Fibroblast of skin of back (primary cell): Measurements from ENCODE around the gene EIF3F.

ENCODE experiments used
- DNase-seq: peaks from one replicate; pipeline ENCODE4 v3.0.0-alpha.2; 2013

EIF3F gene

DNA sequence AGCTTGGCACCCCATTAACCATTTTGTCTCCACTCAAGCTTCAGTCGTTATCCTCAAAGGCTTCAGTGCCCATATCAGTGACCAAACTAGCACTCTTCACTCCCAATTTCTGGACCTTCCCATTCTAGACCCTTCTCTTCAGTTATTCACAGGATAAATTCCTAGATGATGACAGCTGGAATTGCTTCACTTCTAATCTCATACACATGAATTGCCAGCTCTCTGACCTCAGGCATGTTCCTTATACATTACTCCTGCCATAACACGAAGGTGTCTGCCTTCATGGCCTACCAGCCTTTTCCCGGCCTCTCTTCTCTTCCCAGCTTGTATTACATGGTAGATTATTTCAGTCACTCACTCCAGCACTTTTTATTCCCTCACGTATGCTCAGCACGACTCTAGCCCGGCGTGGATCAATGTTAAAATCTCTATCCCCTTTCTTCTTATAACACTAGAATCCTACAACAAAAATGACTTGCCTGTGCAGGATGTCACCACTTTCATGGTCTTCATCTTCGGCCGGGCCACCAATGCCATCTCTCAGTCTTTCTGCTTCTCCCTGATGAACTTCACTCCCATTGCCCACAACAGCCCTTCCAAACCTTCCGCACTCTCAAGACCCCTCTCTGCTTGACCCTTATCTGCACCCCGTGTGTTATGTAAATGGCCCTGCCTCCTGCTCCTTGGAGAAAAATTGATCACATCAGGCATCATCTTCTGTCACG lies 36.9 kb downstream of the EIF3F start:
- DNase-seq, result peak; percentile 56

GRCh38 chr11:8025123-8025522 lies 38.0 kb downstream of the EIF3F start:
- peak; percentile 74 for DNase-seq

GRCh38 chr11:8025816-8026215 lies 38.7 kb downstream of the EIF3F start:
- DNase-seq, result peak; percentile 92

- DNase-seq, result no peak
Measured at GRCh38 chr11:8026982-8027381, 39.8 kb downstream of the EIF3F start.

DNA sequence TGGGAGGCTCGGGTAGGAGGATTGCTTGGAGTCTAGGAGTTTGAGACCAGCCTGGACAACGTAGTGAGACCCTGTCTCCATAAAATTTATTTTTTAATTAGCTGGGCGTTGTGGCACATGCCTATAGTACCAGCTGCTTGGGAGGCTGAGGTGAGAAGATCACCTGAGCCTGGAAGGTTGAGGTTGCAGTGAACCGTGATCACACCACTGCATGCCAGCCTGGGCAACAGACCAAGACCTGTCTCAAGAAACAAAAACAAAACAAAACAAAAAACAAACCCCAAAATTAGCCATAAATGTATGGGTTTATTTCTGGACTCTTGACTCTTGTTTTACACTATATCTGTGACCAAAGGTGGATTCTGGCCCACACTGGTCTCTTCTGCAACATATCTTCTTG lies 41.6 kb downstream of the EIF3F start:
- DNase-seq, result no peak

DNA sequence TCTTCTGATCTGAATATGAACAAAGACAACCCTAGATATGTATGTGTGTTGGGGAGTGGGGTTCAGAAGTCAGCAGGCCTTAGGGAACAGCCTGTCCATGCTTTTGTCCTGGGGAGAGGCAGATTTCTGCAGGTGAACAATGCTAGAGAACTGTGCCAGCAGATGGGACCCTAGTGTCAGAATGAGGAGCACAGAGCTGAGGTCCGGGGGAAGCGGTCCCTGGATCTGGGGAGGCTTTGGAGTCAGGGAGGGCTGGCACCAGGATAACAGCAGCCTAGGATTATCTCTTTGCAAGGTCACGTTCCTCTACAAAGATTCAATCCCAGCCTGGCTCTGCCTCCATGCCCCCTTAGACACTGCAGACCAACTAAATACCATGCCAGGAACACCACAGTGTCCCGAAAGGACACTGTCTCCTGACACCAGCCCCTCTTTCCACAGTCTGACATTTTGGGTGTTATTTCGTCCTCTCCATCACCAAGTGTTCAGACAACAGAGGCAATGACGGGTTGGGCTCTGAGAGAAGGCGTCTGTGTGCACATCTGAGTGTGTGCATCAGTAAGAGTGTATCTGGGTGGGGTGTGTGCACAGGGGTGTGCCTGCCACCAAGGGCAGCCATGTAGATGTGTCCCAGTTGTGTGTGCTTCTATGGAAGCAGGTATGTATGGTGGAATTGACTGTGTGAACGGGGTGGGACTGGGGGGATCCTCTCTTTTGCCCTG lies 43.5 kb downstream of the EIF3F start:
- DNase-seq, result no peak

DNA sequence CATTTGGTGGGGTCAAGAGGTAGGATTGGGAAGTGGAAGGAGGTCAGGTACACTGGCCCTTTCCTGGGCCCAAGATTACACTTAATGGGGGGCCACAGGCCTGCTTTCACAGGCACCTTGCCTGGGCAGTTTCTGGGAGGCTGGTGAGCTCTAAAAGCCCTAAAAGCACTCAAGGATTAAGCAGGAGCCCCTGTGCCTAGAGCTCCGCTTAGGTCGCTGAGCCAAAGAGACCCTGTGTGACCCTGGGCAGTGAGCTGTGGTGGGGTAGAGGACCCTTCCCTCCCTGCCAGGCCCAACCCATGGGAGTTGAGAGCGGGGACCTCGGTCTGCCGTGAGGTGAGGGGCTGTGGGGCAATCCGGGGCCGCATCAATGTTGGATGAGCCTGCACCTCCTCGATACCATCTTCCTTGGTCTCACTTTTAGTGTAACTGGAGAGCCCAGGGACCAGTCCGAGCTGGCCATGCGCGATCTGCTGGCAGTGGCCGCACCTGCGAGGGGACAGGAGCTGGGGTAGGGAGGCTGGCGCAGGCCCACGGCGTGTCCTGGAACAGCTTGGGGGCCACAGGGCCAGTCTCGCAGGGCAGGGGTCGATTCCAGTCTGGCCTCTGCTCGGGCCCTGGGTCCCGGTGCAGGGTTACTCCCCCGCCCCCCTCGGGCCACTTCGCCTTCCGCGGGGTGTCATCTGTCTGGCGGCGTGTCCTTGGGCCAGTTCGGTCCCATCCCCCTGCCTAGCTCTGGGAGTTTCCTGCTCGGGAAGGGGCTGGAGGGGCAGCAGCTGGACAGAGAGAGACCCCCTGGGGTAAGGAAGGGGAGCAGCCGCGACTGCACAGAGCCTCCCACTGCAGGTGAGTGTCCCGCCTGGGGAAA lies 44.3 kb downstream of the EIF3F start:
- no peak for DNase-seq

- no peak for DNase-seq
Measured at GRCh38 chr11:8032122-8032521, 45.0 kb downstream of the EIF3F start.

DNA sequence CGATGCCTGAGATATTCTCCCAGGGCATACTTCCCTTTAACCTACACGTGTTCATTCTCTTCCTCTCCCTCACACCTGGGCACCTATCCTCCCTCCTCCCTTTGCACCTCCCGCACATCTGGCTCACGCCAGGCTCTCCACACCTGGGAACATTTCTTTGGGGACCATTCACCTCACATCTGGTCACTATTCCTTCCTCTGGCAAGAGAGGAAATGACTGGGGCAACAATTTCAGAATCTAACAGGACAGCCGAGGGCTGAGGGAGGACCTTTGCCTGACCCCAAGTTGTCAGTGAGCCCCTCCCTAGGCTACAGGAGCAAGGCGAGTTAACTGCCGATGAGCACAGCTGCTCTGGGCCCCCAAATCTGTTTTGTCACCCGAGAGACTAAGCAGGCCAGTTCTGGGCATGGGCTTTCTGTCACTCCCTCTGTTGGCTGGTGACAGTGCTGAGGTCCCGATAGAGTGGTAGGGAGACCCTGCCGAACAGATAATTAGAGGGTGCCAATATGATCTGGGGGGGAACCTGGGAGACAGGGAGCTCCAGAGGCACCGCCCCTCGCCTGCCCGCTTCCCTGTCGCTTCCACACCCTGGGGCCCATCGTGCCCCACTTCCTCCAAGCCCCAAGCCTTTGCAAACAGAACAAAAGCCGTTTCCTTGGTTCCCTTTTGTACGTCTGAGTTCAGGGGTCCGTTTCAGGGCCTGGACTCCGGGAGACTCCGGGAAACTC lies 45.6 kb downstream of the EIF3F start:
- DNase-seq, result no peak

- DNase-seq, result peak; percentile 83
Measured at GRCh38 chr11:8033305-8034105, 46.4 kb downstream of the EIF3F start.

DNA sequence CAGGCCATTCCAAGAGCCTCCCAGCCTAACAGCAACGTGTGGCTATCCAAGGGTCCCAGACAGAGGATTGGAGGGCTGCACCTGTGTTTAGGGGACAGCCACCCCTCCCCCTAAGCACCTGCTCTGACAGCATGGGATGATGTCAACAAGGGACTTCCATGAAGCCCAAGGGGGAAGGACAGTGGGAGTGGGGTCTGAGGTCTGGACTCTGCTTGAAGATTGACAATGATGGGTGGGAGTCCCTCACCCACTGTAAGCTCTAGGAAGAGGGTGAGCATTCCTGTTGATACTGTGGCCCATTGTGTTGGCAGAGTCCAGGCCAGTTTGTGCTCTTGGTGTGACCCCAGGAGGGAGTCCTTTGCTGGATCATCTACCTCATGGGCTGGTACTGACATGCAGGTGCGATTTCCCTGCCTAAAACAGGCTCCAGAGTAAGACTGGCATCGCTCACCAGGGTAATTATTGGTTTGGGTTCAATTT lies 47.0 kb downstream of the EIF3F start:
- DNase-seq, result no peak

DNA sequence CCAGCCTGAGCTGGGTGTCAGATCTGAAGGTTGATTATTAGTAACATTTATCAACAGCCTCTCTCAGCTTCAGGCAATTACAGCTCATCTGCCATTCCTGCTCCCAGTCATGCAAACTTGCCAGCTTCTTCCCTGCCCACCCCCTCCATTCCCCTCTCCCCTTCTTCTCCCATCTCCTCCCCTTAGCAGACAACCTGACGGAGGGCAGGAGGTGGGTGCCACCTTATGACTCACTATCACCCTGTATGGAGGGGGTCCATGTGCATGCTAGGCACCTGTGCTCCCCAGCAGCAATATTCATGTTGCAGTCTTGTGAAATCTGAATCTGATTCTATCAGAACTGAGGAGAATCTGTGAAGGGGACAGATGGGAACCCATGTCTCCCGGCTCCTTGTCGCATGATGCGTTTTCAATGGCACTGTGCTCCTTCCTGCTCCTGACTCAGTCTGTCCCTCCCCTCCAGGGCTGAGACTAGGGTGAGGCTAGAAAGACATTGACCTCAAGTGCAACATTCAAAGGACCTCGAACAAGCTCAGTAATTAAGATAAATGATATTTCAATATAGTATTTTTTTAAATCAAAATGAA lies 47.6 kb downstream of the EIF3F start:
- no peak for DNase-seq

DNA sequence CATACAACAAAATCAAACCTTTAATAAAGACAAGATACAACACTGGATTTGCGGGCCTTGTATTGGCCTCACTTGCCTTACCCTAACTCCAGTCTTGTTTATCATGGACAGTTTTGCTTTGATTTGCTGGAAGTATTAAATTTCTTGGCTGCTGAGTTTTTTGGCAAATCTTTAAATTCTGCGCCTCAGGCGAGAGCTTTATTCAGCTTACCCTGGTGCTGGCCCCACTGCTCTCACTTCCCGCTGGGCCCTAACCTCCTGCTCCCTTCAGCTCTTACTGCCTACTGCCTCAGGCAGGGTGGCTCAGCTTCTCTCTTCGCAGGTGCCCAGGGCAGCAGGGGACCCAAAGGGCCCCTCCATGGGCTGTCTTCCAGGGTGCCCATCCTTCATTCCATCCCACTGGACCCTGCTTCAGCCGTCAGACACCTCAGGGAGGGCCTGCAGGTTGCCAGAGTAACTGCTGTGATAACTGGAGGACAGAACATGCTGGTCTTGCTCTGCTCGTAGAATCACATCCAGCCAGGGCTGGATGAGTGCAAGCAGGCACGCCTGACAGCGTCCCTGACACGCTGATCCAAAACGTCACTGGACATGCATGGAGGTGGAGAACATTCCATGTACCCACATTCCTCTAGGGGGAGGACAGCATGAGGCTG lies 48.2 kb downstream of the EIF3F start:
- no peak for DNase-seq

- DNase-seq, result no peak
Measured at GRCh38 chr11:8036002-8036802, 49.1 kb downstream of the EIF3F start.

GRCh38 chr11:8036986-8037385 lies 49.8 kb downstream of the EIF3F start:
- DNase-seq, result no peak

DNA sequence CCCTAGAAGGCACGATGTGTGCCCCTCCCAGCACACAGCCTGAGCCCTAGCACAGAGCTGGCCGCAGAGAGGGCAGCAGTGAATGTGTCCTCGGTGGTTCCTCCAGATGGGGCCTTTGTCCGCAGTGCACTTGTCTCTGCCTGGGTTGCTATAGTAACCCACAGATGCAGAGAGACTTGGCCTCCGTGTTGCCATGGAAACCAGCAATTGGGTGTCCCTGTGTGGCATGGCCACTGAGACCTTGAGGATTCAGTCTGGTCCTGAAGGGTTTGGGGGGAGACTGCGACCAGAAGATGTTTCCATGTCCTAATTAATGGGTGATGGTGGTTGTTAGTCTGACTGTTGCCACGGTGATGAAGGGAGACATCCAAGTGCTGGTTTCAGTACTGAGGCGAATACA lies 51.3 kb downstream of the EIF3F start:
- DNase-seq, result no peak

DNA sequence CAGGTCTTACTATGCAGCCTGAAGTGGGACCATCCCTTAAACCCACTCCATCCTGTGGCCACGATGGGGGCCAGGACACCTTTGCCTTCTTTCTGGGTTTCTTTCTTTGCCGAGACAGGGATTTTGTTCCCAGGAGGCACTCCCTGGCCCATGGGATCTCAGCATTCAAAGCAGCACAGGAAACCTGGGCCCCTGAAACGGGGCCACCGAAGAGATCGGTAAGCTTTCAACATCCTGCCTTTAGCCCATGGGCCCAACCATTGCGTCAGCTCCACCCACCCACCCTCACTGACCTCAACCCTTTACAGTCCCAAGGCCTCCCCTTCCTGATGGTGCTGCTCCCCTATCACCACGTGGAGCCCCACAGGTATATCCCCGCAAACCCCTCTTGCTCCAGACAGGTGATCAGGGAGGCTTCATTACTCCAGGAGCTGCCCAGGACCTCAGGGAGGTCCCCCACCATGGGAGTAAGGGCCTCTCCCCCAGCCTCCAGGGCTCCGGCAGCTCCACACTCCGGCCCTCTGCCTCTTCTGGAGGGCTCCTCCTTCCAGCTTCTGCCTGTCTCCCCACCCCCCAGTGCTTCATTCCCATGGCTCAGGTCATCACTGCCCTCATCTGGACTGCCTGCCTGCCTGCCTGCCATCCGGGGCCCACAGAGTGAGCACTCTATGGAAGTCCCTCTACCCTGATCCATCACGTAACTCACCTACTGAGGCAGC lies 51.8 kb downstream of the EIF3F start:
- no peak for DNase-seq

DNA sequence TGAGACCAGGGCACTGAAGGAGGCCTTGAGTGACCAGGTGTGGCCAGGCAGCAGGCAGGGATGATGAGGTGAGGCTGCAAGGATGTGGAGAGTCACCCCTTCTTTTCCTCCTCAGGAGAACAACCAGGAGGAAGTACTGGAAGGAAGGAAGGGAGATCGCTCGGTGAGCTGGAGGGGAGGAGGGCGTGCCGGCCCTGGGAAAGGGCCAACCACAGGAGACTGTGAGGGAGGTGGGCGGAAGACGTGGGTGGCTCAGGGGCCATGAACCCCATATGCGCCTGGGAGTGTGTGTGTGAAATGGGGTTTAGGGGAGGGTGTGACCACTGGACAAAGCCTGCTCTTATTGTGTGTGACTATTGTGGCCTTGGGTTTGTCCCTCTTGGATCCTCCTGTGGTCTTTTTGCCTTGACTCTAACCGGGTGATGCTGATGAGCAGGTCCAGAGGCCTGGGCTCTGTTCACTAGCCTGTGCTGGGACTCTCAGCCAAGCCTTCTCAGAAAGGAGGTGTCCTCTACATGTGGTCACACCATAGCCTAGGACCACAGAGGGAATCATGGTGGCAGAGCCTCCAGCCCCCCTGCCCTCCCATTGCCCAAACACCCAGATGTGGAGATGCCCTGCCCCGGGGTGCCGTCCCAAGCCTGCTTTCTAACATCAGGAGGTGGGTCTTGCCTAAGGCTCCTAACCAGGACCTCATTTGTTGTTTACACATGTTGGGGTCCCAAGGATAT lies 52.6 kb downstream of the EIF3F start:
- DNase-seq, result no peak
